Islet precursor cell (in vitro differentiated cells): ENCODE measurements around the gene SLC39A6.
"Not testable (repeated sequence)": the region's sequence is repeated elsewhere in the genome, so short reads cannot be mapped to it uniquely, and the experiment has no call there.

Experiments
- DNase-seq: peaks from one replicate; pipeline ENCODE4 v3.0.0-alpha.2; 2018

SLC39A6 gene

GRCh38 chr18:36132756-36133155, 3.6 kb upstream of the SLC39A6 start:
- DNase-seq, result no peak

DNA sequence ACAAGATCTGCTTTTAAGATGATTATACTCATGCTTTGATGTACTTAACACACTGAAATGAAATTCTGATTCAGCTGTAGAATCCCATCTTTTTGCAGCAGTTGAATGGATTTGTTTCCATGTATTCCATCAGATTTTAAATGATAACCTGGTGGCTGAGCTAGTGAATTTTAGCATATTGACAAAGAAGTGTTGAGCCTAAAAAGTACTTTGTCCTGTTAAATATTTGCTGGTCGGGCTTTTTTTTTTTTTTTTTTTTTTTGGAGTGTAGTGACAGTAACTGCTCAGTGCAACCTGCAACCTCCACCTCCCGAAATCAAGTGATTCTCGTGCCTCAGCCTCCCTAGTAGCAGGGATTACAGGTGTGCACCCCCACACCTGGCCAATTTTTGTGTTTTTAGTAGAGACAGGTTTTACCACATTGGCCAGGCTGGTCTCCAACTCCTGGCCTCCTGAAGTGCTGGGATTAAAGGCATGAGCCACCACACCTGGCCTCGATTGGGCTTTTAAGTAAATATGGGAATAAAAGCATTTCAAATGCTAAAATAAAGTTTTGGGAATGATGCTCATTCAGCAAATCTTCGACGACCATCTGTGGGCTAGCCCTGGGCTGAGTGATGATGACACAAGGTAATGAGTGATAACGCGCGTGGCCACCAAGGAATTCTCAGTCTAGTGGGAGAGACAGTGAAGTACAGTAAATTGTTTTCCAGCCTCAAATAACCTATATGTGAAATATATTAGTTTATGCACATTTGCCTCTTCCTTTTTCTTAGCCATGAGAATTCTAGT, 2.7 kb upstream of the SLC39A6 start:
- no peak for DNase-seq

DNA sequence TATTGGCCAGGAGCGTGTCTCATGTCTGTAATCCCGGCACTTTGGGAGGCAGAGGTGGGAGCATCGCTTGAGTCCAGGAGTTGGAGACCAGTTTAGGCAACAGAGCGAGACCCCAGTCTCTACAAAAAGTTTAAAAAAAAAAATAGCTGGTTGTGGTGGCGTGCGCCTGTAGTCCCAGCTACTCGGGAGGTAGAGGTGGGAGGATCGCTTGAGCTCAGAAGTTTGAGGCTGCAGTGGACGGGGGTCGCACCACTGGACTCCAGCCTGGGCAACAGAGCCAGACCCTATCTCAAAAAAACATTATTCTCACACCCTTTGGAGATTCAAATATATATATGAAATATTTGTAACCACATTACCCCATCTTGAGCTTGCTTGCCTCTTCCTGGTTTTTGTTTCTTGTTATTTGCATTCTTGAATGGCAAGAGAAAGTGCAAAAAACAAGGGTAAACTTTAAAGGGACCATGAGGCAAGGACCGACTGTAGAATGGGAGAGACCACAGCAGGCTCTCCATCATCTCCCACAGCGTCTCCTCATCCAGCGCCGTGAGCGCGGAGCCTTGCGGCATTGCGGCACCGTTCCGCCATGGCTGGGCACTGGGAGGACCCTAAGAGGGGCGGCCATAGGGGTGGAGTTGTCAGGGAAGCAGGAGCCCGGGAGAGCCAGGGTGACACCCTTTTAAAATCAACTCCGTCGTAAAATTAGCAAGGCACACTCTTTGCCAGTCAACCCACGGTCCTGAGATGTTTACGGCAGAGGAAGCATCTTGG, 1.9 kb upstream of the SLC39A6 start:
- DNase-seq, result no peak

DNA sequence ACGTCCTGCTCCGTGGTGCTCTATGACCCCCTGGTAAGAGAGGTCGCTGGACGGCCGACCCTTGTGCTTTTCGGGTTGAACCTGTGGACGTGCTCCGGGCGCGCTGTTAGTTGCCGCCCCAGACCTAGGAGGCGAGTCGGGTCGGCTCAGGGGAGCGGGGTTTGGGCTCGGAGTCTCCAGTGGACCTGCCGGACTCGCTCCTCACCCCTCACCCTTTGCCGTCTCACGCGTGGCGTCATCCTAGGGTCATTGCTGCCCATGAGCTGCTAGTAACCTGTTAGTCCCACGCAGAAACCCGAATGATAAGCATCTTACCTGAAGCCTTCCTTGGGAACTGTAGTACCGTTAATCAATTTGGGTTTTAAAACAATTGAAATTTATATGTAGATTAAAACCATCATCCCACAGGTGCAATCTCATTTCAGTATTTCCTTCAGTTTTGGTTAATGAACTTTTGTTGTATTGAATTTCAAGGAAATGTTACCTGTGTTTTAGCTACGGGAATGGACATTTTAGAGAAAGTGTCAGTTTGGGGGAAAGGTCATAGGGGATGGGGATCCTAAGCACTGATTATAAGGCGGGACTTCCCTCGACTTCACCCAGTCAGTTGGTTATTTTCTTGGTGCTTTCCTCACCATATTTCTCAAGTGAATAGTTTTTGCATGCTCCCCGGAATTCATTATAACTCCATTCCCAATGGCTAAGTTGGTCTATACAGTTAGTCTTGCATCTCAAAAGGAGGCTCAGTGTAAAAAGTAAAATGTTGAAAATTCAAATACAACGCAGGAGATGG, 1.1 kb upstream of the SLC39A6 start:
- DNase-seq, result no peak

DNA sequence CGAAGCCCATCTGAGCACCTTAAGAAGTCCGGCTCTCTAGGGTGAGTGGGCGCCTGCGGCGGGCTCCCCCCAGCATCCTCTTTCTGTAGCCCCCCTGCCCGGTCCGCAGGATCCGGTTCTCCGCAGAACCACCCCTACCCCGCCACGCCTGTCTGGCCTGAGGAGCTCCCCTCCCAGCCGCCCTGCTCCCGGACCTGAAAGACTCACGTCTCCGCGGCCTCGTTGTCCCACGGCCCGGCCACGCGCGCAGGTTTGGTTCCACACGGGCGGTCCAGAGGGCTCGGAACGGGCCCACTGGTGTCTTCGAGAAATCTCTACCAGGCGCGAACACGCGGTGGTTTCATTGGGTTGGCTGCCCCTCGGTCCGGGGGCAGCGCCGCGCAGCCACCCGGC, 237 bp downstream of the SLC39A6 start:
- DNase-seq, result no peak

- peak; percentile 57 for DNase-seq
Observed at GRCh38 chr18:36128530-36128870, 640 bp downstream of the SLC39A6 start.

DNA sequence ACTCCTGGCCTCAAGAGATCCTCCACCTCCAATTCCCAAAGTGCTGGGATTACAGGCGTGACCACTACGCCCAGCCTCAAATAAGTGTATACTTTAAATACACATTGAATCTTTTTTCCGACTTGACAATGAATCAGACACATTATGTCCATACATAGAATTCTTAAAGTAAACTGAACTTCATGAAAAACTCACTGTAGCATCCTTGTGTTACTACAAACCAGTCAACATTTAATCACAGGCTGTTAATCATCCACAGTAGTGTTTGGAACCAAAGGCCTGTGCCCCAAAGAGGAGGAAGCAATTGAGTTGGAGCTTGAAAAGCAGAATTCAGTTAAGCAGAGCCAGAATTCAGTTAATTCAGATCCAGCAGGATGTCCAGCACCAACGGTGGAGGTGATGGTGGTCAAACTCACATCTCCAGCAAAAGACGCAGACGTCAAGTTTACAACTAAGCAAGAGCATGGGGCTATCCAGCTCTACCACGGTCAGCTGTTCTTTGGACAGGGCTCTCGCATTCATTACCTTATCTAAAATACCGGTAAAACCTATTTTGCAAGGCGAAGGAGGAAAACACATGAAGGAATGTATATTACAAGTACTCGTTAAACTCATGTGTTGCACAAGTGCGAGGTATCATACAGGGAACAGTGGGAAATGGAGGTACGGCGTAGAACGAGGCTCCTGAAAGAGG, 1.2 kb downstream of the SLC39A6 start:
- DNase-seq, result no peak

- DNase-seq, result no peak
Observed at GRCh38 chr18:36126668-36127067, 2.5 kb downstream of the SLC39A6 start.

DNA sequence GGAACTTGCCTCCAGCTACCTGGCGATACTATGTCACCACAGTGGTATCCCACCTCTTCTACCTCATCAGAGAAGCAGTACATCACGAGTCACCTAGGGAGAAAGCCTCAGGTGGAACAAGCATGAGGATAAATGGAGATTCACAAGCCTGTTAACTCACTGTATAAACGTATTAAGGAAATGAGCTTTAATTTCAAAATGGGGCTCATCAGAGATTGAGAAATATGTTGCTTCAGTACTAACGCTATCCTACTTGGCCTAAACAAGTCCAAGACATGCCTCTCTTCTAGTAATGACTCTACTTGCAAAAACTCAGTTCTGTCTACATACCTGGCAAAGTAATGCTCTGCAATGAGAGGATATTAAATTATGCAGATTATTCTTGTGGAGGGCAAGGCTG, 4.3 kb downstream of the SLC39A6 start:
- no peak for DNase-seq

- no peak for DNase-seq
Observed at GRCh38 chr18:36120297-36120696, 8.8 kb downstream of the SLC39A6 start.

DNA sequence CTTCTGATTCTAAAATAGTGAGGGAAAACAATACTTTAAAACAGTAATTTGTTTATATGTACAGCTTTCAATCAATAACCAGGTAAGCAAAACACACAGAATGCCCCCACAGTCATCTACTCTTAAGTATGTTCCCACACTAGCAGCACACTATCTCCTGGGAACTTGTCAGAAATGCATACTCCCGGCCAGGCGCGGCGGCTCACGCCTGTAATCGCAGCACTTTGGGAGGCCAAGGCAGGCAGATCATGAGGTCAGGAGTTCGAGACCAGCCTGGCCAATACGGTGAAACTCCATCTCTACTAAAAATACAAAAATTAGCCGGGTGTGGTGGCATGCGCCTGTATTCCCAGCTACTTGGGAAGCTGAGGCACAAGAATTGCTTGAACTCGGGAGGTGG, 12.4 kb downstream of the SLC39A6 start:
- DNase-seq, result not testable (repeated sequence)

GRCh38 chr18:36114738-36115137, 14.4 kb downstream of the SLC39A6 start:
- no peak for DNase-seq

DNA sequence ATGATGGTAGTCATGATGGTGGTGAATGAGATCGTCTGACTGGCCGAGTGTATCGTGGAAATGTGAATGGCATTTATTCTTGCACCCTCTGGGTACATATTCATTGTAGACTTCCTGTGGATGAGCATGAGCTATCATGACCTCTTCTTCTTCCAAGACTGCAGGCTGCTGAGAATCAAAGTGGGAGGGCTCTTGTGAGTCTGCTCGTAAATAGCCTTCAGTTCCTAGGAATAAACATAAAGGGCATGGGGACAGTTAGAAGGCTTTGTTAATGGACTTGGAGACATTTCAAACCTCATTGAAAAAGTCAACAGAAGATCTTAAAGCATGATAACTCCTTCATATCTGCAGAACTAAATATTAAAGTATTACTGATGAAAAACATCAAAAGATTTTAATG, 14.9 kb downstream of the SLC39A6 start:
- DNase-seq, result no peak

DNA sequence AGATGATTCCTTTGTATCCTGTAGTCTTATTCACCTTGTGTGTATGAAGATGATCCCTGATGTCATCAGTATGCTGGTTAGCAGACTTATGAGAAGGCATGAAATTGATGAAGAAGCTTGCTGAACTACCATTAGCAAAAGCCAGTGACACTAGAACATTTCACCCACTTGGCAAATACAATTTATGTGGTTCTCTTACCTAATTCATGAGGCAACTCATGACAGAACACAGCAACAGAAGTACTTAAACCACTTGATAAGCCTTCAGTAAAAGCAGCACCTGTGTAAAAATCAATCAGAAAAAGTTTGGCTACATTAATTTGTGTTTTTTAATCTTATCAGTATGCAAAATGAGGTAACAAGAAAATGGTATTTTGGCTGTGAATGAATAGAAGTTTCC, 16.8 kb downstream of the SLC39A6 start:
- DNase-seq, result no peak

- DNase-seq, result no peak
Observed at GRCh38 chr18:36109737-36110136, 19.4 kb downstream of the SLC39A6 start.

- no peak for DNase-seq
Observed at GRCh38 chr18:36108601-36109000, 20.5 kb downstream of the SLC39A6 start.

GRCh38 chr18:36108196-36108595, 20.9 kb downstream of the SLC39A6 start:
- DNase-seq, result no peak

DNA sequence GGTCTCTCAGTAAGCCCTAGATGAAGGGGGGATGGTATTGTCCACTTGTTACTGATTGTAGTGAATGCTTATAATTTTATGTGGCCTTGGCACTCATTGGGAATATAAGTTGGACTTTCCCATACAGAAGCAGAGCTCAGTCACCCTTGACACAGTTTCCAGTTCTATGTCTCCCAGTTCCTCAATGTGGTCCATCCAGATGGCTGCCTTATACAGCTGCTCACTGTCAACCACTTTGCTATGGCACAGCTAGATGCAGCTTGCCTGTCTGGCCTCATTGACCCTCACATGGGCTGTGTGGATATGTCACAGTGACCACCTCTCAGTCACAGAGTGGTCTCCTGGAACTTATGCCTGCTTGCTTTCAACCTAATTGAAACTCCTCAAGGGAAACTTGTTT, 21.7 kb downstream of the SLC39A6 start:
- DNase-seq, result no peak

- no peak for DNase-seq
Observed at GRCh38 chr18:36104749-36105148, 24.4 kb downstream of the SLC39A6 start.

DNA sequence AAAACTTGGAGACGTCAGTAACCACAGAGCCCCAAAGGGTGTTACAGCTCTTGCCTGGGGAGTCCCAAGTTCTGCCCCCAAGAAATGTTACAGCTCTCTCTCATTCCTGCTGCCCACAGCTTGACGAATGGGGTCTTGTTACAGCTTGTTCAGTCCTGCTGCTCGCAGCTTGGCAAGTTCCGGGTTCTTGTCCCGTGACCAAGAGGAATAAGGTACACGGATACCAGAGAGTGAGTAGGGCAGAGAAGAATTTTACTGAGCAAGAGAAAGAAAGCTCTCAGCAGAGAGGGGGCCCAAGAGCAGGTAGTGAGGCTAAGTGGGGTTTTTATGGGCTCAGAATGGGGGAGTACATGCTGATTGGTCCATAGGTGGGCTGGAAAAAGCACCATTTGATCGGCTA, 27.2 kb downstream of the SLC39A6 start:
- no peak for DNase-seq

DNA sequence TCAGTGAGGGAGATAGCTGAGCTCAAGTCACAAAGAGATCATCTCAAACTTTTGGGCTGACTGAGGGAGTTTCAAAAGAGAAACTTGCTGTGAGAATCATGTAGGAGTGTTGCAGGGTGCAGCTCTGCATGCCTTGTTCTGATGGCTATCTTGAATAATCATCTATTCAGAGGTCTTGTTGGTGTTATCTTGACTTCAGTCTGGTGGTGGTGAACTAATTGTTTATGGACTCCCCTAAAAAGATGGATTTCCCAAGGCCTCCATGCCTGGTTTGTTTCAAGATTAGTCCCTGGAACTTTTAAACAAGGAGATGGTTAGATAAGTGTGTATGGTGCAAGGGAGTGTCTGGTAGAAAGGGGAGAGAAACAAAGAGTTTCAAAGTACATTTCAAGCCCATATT, 29.8 kb downstream of the SLC39A6 start:
- DNase-seq, result no peak

DNA sequence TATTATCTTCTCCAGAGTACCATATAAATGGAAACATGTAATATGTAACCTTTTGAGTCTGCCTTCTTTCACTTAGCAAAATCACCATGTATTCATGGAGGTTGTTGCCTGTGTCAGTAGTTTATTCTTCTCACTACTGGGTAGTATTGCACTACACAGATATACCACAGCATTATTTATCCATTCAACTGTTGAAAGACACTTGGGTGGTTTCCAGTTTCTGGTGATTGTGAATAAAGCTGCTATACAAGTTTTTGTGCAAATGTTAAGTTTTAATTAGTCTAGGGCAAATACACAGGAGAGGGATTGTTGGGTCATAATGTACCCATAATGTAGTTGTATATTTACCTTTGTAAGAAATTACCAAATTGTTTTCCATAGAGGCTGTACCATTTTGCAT, 32.2 kb downstream of the SLC39A6 start:
- DNase-seq, result no peak

DNA sequence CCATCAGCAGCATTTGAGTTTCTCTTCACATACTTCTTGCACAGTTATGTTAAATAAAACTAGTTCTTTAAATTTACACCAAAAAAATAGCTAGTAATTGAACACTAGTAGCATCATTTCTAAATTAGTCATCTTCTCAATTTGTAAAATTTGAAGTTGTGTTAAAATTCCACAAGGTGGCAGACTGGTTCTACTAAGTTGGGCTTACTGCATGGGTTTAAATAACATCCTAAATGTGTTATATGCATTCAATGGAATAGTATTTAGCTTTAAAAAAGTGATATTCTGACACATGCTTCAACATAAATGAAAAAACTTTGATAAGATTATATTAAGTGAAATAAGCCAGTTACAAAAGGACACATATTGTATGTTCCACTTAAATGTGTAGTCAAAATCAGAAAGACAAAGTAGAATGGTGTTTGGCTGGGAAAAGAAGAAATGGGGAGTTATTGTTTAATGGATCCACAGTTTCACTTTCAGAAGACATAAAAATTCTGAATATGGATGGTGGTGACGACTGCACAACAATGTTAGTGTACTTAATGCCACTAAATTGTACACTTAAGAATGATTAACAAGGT, 33.1 kb downstream of the SLC39A6 start:
- DNase-seq, result no peak
